DND-41 (cell line): Measurements from ENCODE around the gene PSAP.

Source experiments
- ATAC-seq: fragments of 200-7000 bp; cut with Tn5 transposase; 3 replicates; pipeline ENCODE4 v1.9.1; 2021; ENCODE audit warnings: low read depth; ENCODE audit not compliant: insufficient read depth
- DNase-seq: peaks from one replicate; pipeline ENCODE4 v3.0.0-alpha.2; 2020
- H2AFZ ChIP-seq: 2 replicates; pipeline ENCODE4 v1.6.0; 2012; ENCODE audit warnings: low read depth, low read length
- H3K27ac ChIP-seq: 2 replicates; pipeline ENCODE4 v1.5.1; 2012; ENCODE audit warnings: low read length, inconsistent platforms
- H3K27me3 ChIP-seq: fragments of 200-600 bp; sonication (generic); 2 replicates; pipeline ENCODE4 v1.6.0; 2012; ENCODE audit warnings: low read length, mild to moderate bottlenecking, inconsistent platforms; ENCODE audit not compliant: insufficient read depth, poor library complexity
- H3K36me3 ChIP-seq: 2 replicates; pipeline ENCODE4 v1.5.1; 2012; ENCODE audit warnings: low read length, inconsistent platforms; ENCODE audit not compliant: insufficient read depth
- H3K4me1 ChIP-seq: 2 replicates; pipeline ENCODE4 v1.5.1; 2012; ENCODE audit warnings: mild to moderate bottlenecking, low read length; ENCODE audit not compliant: insufficient read depth
- H3K4me2 ChIP-seq: 2 replicates; pipeline ENCODE4 v1.6.0; 2012; ENCODE audit warnings: mild to moderate bottlenecking, moderate library complexity, low read length, inconsistent platforms; ENCODE audit not compliant: insufficient read depth
- H3K4me3 ChIP-seq, 2 experiments: fragments of 200-600 bp in 1 of 2; shearing (Covaris generic) in 1 of 2; 2 replicates each; pipeline ENCODE4 v1.5.1; 2012 to 2016; ENCODE audit warnings: inconsistent platforms in 2 of 2, low read length in 2 of 2, mild to moderate bottlenecking in 2 of 2, low read depth in 1 of 2, moderate library complexity in 1 of 2
- H3K79me2 ChIP-seq: 2 replicates; pipeline ENCODE4 v1.6.0; 2012; ENCODE audit warnings: low read length, inconsistent platforms; ENCODE audit not compliant: insufficient read depth
- H3K9ac ChIP-seq: 2 replicates; pipeline ENCODE4 v1.6.0; 2012; ENCODE audit warnings: low read depth, mild to moderate bottlenecking, inconsistent platforms, low read length, moderate library complexity
- H3K9me3 ChIP-seq: 2 replicates; pipeline ENCODE4 v1.5.1; 2012; ENCODE audit warnings: low read length, moderate library complexity, mild to moderate bottlenecking, inconsistent platforms; ENCODE audit not compliant: insufficient read depth, severe bottlenecking
- H4K20me1 ChIP-seq: 2 replicates; pipeline ENCODE4 v1.6.0; 2012; ENCODE audit warnings: low read length; ENCODE audit not compliant: insufficient read depth
- CTCF ChIP-seq: IDR thresholded peaks from 2 replicates; pipeline ENCODE4 v1.5.1; 2012; ENCODE audit warnings: borderline replicate concordance, low read length, moderate library complexity, mild to moderate bottlenecking; ENCODE audit not compliant: poor library complexity, severe bottlenecking; ENCODE audit errors: extremely low read depth
- EZH2 ChIP-seq: IDR thresholded peaks from 3 replicates; pipeline ENCODE4 v1.6.1; 2012; ENCODE audit warnings: borderline replicate concordance, low read depth, mild to moderate bottlenecking, moderate library complexity, low read length, inconsistent platforms; ENCODE audit not compliant: severe bottlenecking

Gene PSAP

DNA sequence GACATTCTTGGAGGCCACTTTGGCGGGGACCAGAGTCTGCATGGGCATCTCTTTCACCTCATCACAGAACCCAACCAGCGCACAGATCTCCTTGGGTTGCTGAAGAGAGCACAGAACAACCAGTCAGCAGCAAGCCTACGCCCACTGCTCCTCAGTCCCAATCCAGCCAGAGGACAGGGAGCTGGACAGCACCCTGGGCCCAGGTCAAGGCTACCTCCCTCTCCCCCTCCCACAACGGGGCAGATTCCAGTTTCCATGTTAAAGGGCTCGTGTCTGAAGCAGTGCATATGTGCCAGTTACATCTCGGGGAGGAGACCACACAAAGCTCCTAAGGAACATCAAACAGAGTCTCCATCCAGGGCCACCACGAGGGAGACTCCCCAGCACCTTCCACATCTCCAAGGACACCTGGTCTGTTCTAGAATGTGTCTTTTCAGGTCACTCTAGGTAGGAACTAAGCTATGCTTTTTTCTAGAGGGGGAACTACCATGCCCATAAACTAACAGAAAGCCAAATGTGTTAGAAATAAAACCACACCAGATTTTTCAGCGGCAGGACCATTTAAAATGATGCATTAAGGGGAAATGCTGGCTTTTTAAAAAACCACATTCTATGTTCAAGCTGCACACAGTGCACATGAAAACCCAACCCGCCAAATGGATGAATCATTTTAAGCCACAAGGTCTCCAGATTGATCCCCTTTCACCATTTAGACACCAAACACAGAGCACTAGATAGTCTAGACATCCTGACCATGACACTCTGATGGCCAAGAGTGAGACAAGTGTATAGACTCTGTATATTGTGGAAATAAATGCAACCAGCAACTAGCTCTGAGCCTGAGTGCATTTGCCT lies 28.9 kb downstream of the PSAP start:
- Histone ChIP-seq H3K27me3 (no peaks in the 10 kb centered on the region), H3K4me2 (no peak overlapping the region), H3K9ac (no peak overlapping the region), H3K9me3 (no peaks in the 10 kb centered on the region), H3K4me1 (no peaks in the 10 kb centered on the region), H3K79me2 (peaks cover 24% of the 10 kb centered on the region), H3K4me3 (no peak overlapping the region), H3K36me3 (peaks cover 98% of the 10 kb centered on the region), H3K27ac (no peak overlapping the region), H2AFZ (no peak overlapping the region), H4K20me1 (peaks cover 45% of the 10 kb centered on the region)
- TF ChIP-seq CTCF: no peak
- DNase-seq (no peak), ATAC-seq (peak; percentile 14; the same call in 1 of the 3 replicates)

GRCh38 chr10:71820966-71821365 lies 30.1 kb downstream of the PSAP start:
- TF ChIP-seq CTCF (no peak), EZH2 (no peak)
- ATAC-seq (no peak), DNase-seq (no peak)
- Histone ChIP-seq H3K36me3 (peaks cover 99% of the 10 kb centered on the region), H3K79me2 (peaks cover 16% of the 10 kb centered on the region), H3K27ac (no peak overlapping the region), H2AFZ (no peak overlapping the region), H3K4me1 (no peaks in the 10 kb centered on the region), H3K27me3 (no peaks in the 10 kb centered on the region), H4K20me1 (peaks cover 36% of the 10 kb centered on the region), H3K4me3 (no peak overlapping the region), H3K9me3 (no peaks in the 10 kb centered on the region), H3K9ac (no peak overlapping the region), H3K4me2 (no peak overlapping the region)

DNA sequence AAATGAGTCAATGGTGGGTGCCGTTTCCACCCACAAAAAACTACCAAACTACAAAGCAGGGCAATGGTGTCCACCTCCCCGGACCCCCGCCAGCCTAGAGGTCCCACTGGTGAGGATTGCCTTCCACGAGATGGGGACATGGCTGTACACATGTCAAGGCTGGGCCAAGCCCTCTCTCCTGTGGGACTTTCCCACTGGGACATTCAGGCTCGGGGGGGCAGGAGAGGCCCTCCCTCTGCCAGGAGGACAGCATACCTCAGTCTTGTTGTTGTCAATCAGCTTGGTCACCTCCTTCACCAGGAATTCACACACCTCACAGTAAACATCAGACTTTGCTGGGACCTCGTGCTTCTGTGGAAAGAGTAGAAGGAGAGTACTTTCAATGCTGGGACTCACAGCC lies 31.1 kb downstream of the PSAP start:
- Histone ChIP-seq H4K20me1 (peaks cover 31% of the 10 kb centered on the region), H3K4me1 (no peaks in the 10 kb centered on the region), H3K79me2 (peaks cover 11% of the 10 kb centered on the region), H3K36me3 (peaks cover 99% of the 10 kb centered on the region), H3K27ac (no peak overlapping the region), H3K9me3 (no peaks in the 10 kb centered on the region), H3K9ac (no peak overlapping the region), H2AFZ (no peak overlapping the region), H3K27me3 (no peaks in the 10 kb centered on the region), H3K4me2 (no peak overlapping the region), H3K4me3 (no peak overlapping the region)
- TF ChIP-seq EZH2 (no peak), CTCF (no peak)
- DNase-seq (no peak), ATAC-seq (no peak)

DNA sequence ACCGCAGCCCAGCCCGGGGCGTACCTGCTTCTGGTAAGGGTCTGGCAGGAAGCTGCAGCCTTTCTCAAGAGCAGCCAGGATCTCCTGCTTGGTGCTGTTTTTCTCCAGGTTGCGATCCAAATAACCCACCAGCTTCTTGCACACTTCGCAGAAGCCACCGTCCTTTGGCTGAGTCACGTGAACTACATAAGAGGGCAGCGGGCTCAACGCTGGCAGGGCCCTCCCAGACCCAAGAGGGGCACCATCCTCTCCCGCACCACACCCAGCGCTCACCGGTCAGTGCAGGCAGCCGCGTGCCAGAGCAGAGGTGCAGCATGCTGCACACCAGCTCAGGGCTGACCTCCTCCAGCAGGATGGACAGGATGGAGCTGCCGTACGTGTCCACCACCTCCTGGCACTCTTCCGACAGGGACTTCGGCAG lies 31.6 kb downstream of the PSAP start:
- DNase-seq (no peak), ATAC-seq (no peak)
- Histone ChIP-seq H3K36me3 (peaks cover 99% of the 10 kb centered on the region), H3K27me3 (no peaks in the 10 kb centered on the region), H3K79me2 (peaks cover 11% of the 10 kb centered on the region; the same call in 1 of the 2 replicates), H3K4me2 (no peak overlapping the region), H3K4me1 (no peaks in the 10 kb centered on the region), H3K27ac (no peak overlapping the region), H4K20me1 (peaks cover 33% of the 10 kb centered on the region), H3K9ac (no peak overlapping the region), H2AFZ (no peak overlapping the region), H3K9me3 (no peaks in the 10 kb centered on the region), H3K4me3 (no peak overlapping the region)
- TF ChIP-seq CTCF (no peak), EZH2 (no peak)
